GM12801 (cell line): Measurements from ENCODE around the gene BCAS3.

Source experiments
- CTCF ChIP-seq: IDR thresholded peaks from one replicate; pipeline ENCODE4 v1.5.1; 2011; ENCODE audit warnings: control low read depth; ENCODE audit not compliant: insufficient read length; ENCODE audit errors: extremely low read depth

The BCAS3 gene

GRCh38 chr17:61420052-61420451, 742.4 kb downstream of the BCAS3 start:
- TF ChIP-seq CTCF = no peak

GRCh38 chr17:61420745-61421398, 743.2 kb downstream of the BCAS3 start:
- no peak for TF ChIP-seq CTCF

GRCh38 chr17:61421460-61421859, 743.8 kb downstream of the BCAS3 start:
- TF ChIP-seq CTCF = no peak

- no peak for TF ChIP-seq CTCF
These were observed 744.6 kb downstream of the BCAS3 start for GRCh38 chr17:61422116-61422799.

GRCh38 chr17:61422869-61423268, 745.2 kb downstream of the BCAS3 start:
- no peak for TF ChIP-seq CTCF

- TF ChIP-seq CTCF = no peak
These were observed 746.5 kb downstream of the BCAS3 start for GRCh38 chr17:61423967-61424649.

GRCh38 chr17:61425682-61426481, 748.2 kb downstream of the BCAS3 start:
- no peak for TF ChIP-seq CTCF
